Midbrain (tissue), 1 donor: Measurements from ENCODE around the gene DGUOK.
"Not testable (repeated sequence)": the region's sequence is repeated elsewhere in the genome, so short reads cannot be mapped to it uniquely, and the experiment has no call there.

ENCODE experiments used
- DNase-seq: peaks from one replicate; lab custom pipeline; 2025; lab: John Stamatoyannopoulos, UW

Gene DGUOK

GRCh38 chr2:73926493-73927327 is at the start of gene DGUOK:
Gene DGUOK, plus strand, starts transcription at chr2:73926880. Its CDS starts 31 bp downstream, at chr2:73926911.
- peak; percentile 97 for DNase-seq

DNA sequence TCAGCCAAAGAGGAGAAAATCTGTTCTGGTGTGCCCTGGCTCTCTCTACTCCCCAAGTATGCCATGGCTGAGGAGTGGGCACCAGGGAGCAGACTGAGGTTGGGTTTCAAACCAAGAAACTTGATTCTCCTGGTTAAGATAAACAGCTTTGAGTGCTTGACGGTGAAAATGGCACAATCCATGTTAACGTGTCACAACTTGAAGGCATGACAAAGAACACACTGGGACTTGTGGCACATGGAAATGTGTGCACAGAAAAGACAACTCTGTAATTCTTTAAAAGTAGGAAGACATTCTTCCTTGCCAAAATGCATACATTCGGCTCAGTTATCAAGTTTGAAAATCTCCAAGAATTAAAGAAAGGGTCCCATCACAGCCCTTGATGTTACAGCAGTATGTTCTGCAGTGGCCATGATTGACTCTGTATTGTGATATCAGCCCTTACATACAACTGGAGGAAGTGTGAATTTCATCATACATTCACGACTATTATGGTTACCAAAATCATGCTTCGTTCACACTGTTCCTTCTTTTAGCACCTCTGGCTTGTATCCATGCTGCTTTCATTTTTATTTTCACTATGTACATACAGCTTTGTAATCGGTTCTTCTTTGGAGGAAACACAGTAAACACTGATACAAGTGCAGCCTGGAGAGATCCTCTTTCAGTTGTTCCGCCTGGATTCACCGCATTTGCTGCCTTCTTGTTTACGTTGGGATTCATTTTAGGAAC is 49.4 kb upstream of the DGUOK start:
- no peak for DNase-seq

GRCh38 chr2:73877984-73878383 is 48.7 kb upstream of the DGUOK start:
- DNase-seq = not testable (repeated sequence)

DNA sequence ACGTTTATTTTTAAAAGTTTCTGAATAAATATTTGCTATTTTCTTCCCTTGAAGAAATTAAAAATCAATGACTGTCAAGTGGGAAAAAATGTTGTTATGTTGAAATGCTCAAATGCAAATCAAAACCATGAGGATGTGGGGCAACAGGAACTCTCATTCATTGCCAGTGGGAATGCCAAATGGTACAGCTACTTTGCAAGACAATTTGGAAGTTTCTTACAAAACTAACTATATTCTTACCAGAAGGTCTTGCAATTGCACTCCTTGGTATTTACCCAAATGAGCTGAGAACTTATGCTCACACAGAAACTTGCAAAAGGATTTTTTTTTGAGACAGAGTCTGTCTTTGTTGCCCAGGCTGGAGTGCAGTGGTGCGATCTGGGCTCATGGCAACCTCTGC is 41.3 kb upstream of the DGUOK start:
- no peak for DNase-seq

DNA sequence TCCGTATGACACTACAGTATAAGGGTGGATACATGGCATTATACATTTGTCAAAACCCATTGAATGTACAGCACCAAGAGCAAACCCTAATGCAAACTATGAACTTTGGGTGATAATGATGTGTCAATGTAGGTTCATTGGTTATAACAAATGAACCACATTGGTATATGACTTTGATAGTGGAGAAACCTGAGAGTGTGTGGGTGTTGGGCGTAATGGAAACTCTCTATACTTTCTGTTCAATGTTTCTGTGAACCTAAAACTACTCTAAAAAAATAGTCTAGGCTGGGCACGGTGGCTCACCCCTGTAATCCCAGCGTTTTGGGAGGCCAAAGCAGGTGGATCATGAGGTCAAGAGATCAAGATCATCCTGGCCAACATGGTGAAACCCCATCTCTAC is 40.3 kb upstream of the DGUOK start:
- no peak for DNase-seq

DNA sequence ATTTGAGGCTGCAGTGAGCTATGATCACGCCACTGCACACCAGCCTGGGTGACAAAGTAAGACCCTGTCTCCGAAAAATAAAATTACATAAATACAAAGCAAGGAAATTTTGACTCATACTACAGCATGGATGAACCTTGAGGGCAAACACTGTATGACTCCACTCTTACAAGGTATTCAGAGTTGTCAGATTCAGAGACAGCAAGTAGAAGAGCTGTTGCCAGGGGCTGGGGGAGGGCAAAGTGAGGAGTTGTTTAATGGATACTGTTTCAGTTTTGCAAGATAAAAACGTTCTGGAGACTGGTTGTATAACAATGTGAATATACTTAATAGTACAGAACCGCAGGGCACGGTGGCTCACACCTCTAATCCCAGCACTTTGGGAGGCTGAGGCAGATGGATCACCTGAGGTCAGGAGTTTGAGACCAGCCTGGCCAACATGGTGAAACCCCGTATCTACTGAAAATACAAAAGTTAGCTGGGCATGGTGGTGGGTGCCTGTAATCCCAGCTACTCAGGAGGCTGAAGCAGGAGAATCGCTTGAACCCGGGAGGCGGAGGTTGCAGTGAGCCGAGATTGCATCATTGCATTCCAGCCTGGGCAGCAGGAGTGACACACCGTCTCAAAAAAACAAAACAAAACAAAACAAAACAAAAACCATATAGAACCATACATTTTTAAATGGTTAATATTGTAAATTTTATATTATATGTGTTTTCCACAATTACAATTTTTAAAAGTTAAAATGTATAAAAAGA is 38.9 kb upstream of the DGUOK start:
- not testable (repeated sequence) for DNase-seq

DNA sequence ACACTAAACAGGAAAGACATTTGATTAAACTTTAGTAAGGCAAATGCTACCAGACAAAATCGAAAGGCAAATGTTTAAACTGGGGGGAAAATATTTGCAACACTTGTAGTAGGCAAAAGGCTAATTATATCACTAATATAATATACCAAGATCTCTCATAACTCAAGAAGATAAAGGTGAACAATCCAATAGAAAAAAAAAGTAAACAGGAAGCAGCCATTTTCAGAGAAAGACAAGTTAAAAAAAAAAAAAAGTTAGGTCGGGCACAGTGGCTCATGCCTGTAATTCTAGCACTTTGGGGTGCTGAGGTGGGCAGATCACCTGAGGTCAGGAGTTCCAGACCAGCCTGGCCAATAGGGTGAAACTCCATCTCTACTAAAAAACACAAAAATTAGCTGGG is 38.3 kb upstream of the DGUOK start:
- no peak for DNase-seq

DNA sequence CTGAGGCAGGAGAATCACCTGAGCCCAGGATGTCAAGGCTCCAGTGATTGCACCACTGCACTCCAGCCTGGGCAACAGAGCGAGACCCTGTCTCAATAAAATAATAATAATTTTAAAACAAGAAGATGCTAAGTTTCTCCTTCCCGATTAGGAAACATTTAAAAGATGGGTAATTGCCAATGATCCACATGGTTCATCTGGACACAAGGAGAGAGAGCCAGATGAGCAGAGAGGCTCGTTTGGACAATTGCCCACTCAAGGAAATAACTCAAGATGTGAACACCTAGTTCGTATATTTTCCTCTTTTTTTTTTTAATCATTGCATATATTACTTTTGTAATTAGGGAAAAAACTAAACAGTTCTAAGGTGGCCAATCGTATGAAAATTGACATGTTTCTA is 37.5 kb upstream of the DGUOK start:
- no peak for DNase-seq

GRCh38 chr2:73890301-73891092 is 36.2 kb upstream of the DGUOK start:
- no peak for DNase-seq

GRCh38 chr2:73891276-73891901 is 35.3 kb upstream of the DGUOK start:
- DNase-seq = no peak

DNA sequence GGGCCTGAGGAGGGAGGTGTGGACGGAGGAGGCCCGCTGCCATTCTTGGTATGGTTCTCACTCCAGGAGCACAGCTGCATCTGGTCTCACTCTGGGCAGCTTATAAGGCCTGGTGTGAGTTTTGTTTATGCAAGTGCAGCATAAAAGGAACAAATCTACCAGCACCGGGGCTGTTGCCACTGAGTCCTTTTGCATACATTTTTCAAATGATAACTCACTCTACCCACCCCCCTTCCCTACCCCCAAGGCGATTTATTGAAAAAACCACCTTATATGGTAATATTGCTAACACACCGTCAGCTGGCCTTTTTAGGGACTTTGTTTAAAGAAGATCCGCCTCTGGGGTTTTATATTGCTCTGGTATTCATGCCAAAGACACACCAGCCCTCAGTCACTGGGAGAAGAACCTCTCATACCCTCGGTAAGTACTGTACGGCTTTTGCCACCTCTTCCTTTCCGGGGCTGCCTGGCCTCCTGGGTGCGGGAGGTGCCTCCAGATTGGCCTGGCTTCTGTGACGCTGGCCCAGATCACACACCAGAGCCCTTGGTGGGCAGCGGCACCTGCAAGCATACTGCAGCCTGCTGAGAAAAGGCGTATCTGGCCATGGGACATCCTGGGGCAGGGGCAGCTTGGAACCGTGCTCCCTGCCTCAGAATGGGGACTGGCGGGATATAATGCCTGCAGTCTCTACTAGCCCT is 33.9 kb upstream of the DGUOK start, which contains the start of gene ACTG2:
TSS of gene ACTG2 (plus strand) at position 378 of the 699 bp plus-strand sequence. CDS start 8,304 bp downstream, outside the sequence.
- DNase-seq = no peak

- DNase-seq = no peak
These were observed 32.8 kb upstream of the DGUOK start for GRCh38 chr2:73893764-73894474.

- no peak for DNase-seq
These were observed 32.2 kb upstream of the DGUOK start for GRCh38 chr2:73894475-73894850.

GRCh38 chr2:73894877-73895276 is 31.8 kb upstream of the DGUOK start:
- DNase-seq = no peak

GRCh38 chr2:73895473-73895872 is 31.2 kb upstream of the DGUOK start:
- DNase-seq = no peak

- DNase-seq = no peak
These were observed 30.1 kb upstream of the DGUOK start for GRCh38 chr2:73896362-73897239.

DNA sequence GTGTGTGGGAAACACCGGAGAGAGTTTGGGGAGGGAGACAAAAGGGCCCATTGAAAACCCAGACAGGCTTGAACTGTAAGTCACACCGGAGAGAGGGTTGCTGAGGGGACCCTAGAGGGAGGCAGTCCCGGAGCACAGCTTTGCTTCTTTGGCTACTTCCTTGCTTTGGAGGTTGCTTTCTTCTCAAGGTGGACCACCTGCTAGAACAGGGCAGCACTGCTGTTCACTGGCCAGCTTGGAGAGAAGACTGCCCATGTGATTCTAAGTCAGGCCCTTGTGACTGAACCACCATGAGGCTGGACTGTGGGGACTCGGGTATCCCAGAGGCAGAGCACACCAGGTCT is 29.5 kb upstream of the DGUOK start:
- no peak for DNase-seq

GRCh38 chr2:73897934-73898333 is 28.7 kb upstream of the DGUOK start:
- DNase-seq = no peak

DNA sequence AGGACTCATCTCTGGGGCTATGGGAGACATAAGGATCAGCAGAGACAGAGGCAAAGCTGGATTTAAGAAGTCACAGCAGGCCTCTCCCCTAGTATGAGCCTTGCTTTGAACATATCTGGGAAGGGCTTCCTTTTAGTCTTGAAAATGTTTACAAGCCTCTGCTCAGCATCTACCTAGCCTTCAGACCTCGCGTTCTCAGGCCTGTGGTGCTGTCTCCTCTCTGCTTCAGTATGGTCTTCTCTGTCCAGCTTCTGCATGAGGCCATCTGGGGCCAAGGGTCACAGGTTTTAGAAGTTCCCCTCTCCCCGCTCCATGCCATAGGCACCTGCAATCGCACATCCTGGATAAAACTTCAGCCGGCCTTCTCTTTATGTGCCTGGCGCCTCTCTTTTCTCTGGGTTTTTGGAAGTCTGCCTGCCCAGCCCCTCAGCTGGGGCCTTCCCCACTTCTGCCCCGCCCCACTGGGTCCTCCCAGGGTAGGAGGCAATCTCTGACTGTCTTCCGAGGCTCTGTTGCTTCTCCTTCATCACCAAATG is 26.8 kb upstream of the DGUOK start:
- no peak for DNase-seq
